Subcutaneous abdominal adipose tissue (tissue), 5 donors: ENCODE results near the gene BID.

Experiments used
- H3K27ac ChIP-seq: one replicate; pipeline ENCODE4 v1.7.0; 2013; ENCODE audit warnings: low read depth, mild to moderate bottlenecking, inconsistent platforms, low read length, moderate library complexity
- H3K27me3 ChIP-seq, 5 donors: one replicate each; pipeline ENCODE4 v1.7.0; 2013; ENCODE audit warnings: low read length in 5 of 5, inconsistent platforms in 1 of 5; ENCODE audit not compliant: control insufficient read depth in 5 of 5, insufficient read depth in 4 of 5
- H3K36me3 ChIP-seq, 5 donors: one replicate each; pipeline ENCODE4 v1.7.0; 2013; ENCODE audit warnings: low read length in 5 of 5; ENCODE audit not compliant: control insufficient read depth in 5 of 5, insufficient read depth in 5 of 5
- H3K4me1 ChIP-seq, 5 donors: one replicate each; pipeline ENCODE4 v1.7.0; 2013; ENCODE audit warnings: low read length in 5 of 5, mild to moderate bottlenecking in 3 of 5, moderate library complexity in 1 of 5; ENCODE audit not compliant: control insufficient read depth in 5 of 5, insufficient read depth in 5 of 5
- H3K4me3 ChIP-seq, 5 donors: one replicate each; pipeline ENCODE4 v1.7.0; 2013; ENCODE audit warnings: low read length in 5 of 5, low read depth in 1 of 5
- H3K9ac ChIP-seq, 5 donors: one replicate each; pipeline ENCODE4 v1.7.0; 2013; ENCODE audit warnings: low read length in 5 of 5, mild to moderate bottlenecking in 4 of 5, moderate library complexity in 3 of 5
- H3K9me3 ChIP-seq, 5 donors: one replicate each; pipeline ENCODE4 v1.7.0; 2013; ENCODE audit warnings: low read length in 5 of 5; ENCODE audit not compliant: control insufficient read depth in 5 of 5
- donor health status: healthy.
- donor health status: healthy.
- donor health status: healthy.
- donor health status: healthy.
- donor health status: healthy.

The BID gene

DNA sequence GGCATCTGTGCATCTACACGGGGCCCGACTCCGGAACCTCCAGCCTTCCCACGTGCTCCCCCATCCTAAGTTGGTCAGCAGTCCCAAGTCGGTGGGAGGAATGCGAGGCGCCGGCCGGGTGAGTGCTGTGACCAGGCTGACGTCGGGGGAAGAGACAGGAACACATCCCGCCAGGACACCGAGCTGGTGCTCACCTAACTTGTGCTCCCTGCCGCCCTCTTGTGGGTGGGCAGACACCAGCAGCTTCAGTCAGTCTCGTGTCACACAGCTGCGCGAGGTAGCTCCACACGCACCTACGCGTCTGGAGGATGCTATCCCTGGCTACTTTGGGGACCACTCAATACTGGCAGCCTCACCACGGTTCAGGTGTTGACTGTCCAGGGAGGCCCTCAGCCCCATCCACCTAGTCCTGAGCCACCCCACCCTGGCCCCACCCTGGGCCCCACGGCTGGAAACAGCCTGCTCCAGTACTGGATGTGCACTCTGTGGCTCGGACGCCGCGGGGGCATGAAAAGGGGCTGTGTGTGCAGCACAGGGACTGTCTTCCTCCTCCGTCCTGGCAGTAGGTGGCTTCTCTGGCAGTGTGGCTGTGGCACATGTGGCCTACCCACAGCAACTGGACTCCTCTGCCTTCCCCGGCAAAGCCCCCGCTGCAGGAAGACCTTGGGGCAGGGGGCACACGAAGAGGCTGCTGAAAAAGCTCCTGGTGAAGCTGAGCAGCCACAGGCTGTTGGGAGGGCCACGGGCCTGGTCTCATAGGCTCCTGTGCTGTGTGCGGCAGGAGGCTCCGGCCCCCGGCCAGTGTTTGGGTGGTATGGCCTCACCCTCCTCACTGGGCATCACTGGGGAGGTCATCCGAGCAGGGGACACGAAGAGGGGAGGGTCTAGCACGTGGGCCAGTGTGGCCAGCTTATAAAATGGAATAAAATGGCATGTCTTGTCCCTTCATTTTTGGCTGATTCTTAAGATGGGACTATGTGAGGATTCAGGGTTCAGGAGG lies 11.2 kb upstream of the BID start:
- H3K27me3 ChIP-seq: peaks cover 0 to 8% (median 0%) of the 10 kb centered on the region in 5 donors
- H3K36me3 ChIP-seq: peaks cover 0 to 24% (median 23%) of the 10 kb centered on the region in 5 donors
- H3K9ac ChIP-seq: no peak overlapping the region
- H3K4me3 ChIP-seq: no peak overlapping the region
- no peaks in the 10 kb centered on the region for H3K9me3 ChIP-seq
- H3K27ac ChIP-seq: no peak overlapping the region
- peaks cover 4 to 34% (median 27%) of the 10 kb centered on the region in 5 donors for H3K4me1 ChIP-seq

DNA sequence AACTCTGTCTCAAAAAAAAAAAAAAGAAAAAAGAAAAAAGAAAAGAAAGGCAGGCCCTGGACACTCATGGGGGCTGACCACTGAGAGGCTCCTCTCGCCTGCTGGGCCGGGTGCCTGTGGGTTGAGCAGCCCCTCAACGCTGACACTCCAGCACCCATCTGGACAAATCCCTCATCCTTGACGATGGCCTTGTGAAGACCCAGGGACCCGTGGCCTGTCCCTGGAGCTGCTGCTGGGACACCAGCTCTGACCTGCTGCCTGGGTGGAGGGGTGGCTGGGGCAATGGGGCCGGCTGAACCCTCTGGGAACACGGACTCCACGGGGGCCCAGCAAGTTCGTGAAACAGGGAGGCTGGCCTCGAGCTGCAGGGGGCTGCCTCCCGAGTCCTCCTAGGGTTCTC lies 10.5 kb upstream of the BID start:
- Histone ChIP-seq H3K36me3 (peaks cover 0 to 17% (median 16%) of the 10 kb centered on the region in 5 donors), H3K4me1 (peaks cover 4 to 34% (median 27%) of the 10 kb centered on the region in 5 donors), H3K27me3 (peaks cover 0 to 9% (median 0%) of the 10 kb centered on the region in 5 donors), H3K9me3 (no peaks in the 10 kb centered on the region), H3K27ac (no peak overlapping the region), H3K4me3 (no peak overlapping the region), H3K9ac (no peak overlapping the region)

DNA sequence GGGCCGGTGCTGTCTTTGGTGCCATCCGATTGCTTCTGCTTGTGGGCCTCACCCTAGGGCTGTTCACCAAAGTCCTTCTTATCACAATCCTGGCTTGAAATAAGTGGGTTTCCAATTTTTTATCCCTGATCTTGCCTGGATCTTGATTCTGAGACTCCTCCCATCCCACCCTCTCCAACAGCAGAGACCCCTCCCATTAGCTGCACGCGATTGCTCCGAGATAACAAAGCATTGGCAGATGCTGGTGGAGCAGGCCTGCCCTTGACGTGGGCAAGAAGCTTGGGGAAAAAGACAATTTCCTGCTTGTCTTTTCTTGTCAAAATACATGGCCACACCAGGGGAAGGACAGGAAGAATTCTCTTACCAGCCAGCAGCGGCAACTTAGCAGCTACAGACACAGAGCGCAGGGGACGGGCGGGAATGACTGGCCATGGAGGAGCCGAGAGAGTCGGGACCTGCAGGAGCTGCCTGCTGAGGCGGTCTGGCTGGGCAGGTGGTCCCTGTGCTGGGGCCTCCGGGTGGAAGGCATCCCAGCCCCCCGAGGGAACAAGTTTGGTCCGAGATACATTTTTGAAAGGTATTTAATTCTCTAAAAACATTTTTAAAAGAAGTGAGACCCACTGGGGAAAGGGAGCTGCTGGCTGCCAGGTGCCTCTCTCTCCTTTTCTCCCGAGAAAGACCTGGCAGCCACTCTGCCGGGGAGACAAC lies 9.7 kb upstream of the BID start:
- peaks cover 4 to 34% (median 27%) of the 10 kb centered on the region in 5 donors for H3K4me1 ChIP-seq

DNA sequence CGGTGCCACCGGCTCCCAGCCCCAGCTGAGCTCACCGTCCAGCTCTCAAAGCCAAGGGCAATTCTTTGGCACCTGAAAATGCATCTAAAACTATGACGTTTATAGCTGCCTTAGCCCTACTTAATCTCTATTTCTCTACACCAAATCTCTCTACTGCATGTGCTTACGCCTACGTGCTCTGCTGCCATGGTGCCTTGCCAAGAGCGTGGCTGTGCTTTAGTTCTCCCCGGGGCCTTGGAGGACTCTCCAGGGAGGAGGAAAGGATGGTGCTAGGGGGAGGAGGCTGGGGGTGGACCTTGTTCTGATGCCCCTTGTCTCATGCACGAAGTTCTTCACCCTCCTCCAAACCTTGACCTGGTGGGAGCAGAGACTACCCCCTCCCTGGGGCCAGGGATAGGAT lies 9.0 kb upstream of the BID start:
- no peak overlapping the region for H3K27ac ChIP-seq
- H3K9ac ChIP-seq: no peak overlapping the region
- peaks cover 0 to 4% (median 3%) of the 10 kb centered on the region in 5 donors for H3K36me3 ChIP-seq
- H3K9me3 ChIP-seq: no peaks in the 10 kb centered on the region
- peaks cover 0 to 12% (median 0%) of the 10 kb centered on the region in 5 donors for H3K27me3 ChIP-seq
- H3K4me1 ChIP-seq: peaks cover 4 to 37% (median 27%) of the 10 kb centered on the region in 5 donors
- no peak overlapping the region for H3K4me3 ChIP-seq

More for the DNA sequence above, 9.7 kb upstream of the BID start:
- no peak overlapping the region for H3K9ac ChIP-seq
- peaks cover 0 to 12% (median 0%) of the 10 kb centered on the region in 5 donors for H3K27me3 ChIP-seq
- H3K27ac ChIP-seq: no peak overlapping the region
- H3K36me3 ChIP-seq: peaks cover 0 to 10% (median 9%) of the 10 kb centered on the region in 5 donors
- no peaks in the 10 kb centered on the region for H3K9me3 ChIP-seq
- no peak overlapping the region for H3K4me3 ChIP-seq

- Histone ChIP-seq H3K36me3 (no peaks in the 10 kb centered on the region), H3K4me3 (no peak overlapping the region), H3K9ac (no peak overlapping the region), H3K4me1 (peaks cover 7 to 44% (median 27%) of the 10 kb centered on the region in 5 donors), H3K9me3 (no peaks in the 10 kb centered on the region), H3K27ac (no peak overlapping the region), H3K27me3 (peaks cover 0 to 12% (median 0%) of the 10 kb centered on the region in 5 donors)
Measured at GRCh38 chr22:17782621-17783020, 8.4 kb upstream of the BID start.

GRCh38 chr22:17782158-17782557 lies 7.9 kb upstream of the BID start:
- Histone ChIP-seq H3K4me3 (no peak overlapping the region), H3K27me3 (peaks cover 0 to 12% (median 0%) of the 10 kb centered on the region in 5 donors), H3K4me1 (peaks cover 7 to 45% (median 24%) of the 10 kb centered on the region in 5 donors), H3K9ac (no peak overlapping the region), H3K9me3 (no peaks in the 10 kb centered on the region), H3K27ac (no peak overlapping the region), H3K36me3 (no peaks in the 10 kb centered on the region)

DNA sequence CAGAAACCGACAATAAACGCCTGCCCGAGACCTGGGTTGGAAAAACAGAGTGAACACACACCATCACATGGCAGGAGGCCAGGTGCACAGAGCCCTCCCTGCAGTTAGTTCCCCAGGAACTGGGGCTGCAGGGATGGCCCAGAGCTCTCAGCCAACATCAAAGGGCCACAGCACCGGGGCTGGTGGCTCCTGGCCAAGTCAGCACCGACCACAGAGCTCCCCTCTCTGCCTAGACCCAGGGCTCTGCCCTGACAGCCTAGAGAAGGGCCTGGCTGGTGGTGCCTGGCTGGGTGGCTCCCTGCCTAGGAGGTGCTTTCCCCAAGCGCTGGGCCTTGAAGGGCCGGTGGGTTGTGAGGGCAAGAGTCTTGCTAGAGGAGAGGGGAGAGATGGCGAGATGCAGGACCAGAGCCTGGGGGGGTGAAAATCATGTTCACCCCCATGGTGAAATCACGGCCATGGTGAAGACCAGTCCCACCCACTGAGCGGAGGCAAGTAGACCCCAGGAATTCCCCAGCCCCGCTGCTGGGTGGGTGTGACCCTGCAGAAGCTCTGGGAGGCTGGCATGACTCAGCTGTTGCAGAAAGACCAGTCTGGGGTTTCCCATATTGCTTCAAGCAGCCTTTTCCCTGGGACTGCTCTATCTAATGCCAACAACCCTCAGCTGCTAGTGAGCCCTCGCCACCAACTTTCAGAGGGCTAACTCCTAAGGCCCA lies 7.2 kb upstream of the BID start:
- no peaks in the 10 kb centered on the region for H3K9me3 ChIP-seq
- peaks cover 0 to 12% (median 0%) of the 10 kb centered on the region in 5 donors for H3K27me3 ChIP-seq
- no peak overlapping the region for H3K4me3 ChIP-seq
- H3K36me3 ChIP-seq: no peaks in the 10 kb centered on the region
- no peak overlapping the region for H3K9ac ChIP-seq
- H3K27ac ChIP-seq: no peak overlapping the region
- H3K4me1 ChIP-seq: peaks cover 5 to 40% (median 17%) of the 10 kb centered on the region in 5 donors

GRCh38 chr22:17780741-17781318 lies 6.6 kb upstream of the BID start:
- H3K27me3 ChIP-seq: peaks cover 0 to 12% (median 0%) of the 10 kb centered on the region in 5 donors
- H3K9ac ChIP-seq: no peak overlapping the region
- no peak overlapping the region for H3K4me3 ChIP-seq
- no peak overlapping the region for H3K27ac ChIP-seq
- no peaks in the 10 kb centered on the region for H3K36me3 ChIP-seq
- H3K9me3 ChIP-seq: no peaks in the 10 kb centered on the region
- H3K4me1 ChIP-seq: peaks cover 5 to 37% (median 16%) of the 10 kb centered on the region in 5 donors

DNA sequence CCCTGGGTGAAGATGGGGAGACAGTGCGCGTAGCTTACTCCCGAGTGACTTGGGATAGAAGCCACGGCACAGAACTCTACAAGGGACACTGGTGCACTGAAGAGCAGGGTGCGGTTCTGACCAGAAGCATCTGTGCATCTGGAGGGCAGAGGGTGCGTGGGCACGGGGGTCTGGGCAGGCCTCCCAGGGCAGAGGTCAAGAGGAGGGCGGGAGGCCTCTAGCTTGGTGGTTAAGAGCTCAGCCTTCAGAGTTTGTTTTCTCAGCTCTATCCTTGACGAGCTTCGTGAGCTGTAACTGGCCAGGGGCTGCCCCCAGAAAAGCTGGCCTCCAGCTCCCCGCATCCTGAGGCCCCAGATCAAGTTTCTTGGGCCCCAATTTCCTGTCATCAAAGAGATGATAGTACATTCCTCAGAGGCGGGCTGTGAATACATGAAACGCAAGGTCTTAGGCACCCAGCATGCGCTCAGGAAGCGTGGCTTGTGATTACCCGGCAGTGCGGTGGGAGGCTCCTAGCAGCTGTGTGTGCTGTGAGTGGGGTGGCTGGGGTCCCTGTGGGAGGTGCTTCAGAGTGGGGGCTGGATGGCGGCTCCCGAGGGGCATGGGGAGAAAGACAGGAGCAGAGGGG lies 6.0 kb upstream of the BID start:
- Histone ChIP-seq H3K4me1 (peaks cover 5 to 40% (median 16%) of the 10 kb centered on the region in 5 donors), H3K27me3 (peaks cover 0 to 12% (median 0%) of the 10 kb centered on the region in 5 donors), H3K9me3 (no peaks in the 10 kb centered on the region), H3K4me3 (no peak overlapping the region), H3K27ac (no peak overlapping the region), H3K36me3 (no peaks in the 10 kb centered on the region), H3K9ac (no peak overlapping the region)
